CD4-positive, alpha-beta T cell treated with Interleukin-15 for 1 hour (primary cell): ENCODE measurements around the gene HAO2.

Experiments used
- DNase-seq: peaks from one replicate; pipeline ENCODE4 v3.0.0-alpha.2; 2020

HAO2 gene

GRCh38 chr1:119442756-119443155 is 74.2 kb downstream of the HAO2 start:
- no peak for DNase-seq
